Limb (tissue), 2 donors: Measurements from ENCODE around the gene IPCEF1.

ENCODE experiments used
- DNase-seq, 2 donors: peaks; one replicate each; pipeline ENCODE4 v3.0.0-alpha.2; 2016; ENCODE audit errors: extremely low spot score in 2 of 2

IPCEF1 gene, protein sequence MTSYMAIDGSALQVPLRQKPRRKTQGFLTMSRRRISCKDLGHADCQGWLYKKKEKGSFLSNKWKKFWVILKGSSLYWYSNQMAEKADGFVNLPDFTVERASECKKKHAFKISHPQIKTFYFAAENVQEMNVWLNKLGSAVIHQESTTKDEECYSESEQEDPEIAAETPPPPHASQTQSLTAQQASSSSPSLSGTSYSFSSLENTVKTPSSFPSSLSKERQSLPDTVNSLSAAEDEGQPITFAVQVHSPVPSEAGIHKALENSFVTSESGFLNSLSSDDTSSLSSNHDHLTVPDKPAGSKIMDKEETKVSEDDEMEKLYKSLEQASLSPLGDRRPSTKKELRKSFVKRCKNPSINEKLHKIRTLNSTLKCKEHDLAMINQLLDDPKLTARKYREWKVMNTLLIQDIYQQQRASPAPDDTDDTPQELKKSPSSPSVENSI

DNA sequence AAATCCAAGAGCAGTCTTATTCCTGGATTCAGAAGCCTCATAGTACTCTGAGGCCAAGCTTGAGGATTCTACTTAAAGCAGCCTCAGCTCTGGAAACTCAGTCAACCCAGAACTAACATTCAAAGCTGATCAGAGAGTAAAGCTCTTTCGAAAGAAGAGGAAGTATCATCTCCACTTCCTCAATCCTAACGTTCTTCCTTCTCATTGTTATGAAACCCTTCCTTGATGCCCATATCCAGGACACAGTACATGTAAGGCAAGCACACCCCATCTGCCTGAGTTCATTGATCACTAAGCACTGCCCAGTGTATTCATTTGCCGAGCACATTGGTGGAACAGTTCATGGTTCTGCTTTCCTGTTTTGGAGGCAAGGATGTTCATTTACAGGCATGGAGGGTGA is at the start of gene IPCEF1:
Gene IPCEF1, minus strand, starts transcription at position 114 of the 400 bp plus-strand sequence. CDS start 90,856 bp downstream, outside the sequence.
- DNase-seq, result no peak

DNA sequence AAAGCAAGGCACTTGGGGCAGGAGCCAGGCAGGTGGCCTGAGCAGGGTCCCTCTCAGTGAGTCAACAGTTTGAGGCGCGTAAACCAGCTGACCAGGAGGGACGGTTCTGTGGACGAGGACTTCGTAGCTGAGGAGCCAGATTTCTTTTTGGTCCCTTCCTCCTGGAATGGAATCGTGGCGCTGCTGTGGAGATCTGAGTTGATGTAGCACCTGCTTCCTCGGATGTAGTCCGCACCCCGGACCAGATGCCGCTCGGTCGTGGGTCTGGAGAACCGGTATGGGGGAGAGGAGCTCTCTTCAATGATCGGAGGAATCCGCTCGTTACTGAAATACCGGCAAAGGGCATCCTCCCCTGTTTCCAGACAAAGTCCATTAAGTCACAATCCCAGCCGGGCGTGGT is 49.7 kb upstream of the IPCEF1 start:
- DNase-seq, result no peak

DNA sequence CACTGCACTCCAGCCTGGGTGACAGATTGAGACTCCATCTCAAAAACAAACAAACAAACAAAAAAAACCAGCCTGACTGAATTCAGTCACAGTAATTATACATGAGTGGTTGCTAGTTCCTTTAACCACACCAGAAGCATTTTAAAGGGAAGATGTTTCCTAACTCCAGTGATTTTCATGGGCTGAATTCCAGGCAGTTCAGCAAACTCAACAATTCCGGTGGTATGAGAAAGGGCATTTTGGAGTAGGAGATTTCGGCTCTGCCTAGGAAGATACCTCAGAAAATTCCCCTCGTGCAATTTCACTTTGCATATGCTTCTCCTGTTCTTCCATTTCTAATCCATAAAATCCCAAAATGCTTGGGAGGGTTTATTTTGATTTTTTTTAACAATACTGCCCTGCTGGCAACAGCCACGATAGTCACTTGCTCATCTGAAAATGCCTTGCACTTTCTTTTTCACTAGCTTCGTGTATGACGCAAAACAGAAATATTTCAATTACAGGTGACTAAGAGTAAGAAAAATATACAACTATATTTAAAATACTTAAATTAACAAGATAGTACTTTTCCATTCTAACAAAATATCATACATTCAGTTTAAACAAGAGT is 48.3 kb upstream of the IPCEF1 start:
- DNase-seq, result no peak

DNA sequence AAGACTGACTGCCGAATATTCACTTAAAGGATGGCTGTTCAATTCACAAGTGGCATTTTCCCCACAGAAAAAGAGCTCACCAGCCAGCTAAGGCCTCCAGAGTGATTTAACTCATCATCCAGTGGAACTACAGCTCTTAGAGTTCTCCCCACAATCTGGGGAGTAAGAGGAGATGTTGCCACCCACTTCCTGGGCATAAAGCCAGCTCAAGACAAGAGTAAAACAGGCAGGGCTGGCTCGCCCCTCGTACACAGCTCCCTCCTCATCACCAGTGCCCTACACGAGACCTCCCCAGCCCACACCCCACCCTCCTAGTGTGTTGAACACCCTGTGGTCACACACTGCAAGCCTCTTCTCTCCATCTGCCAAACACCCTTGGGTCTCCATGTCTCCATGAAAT is 47.2 kb upstream of the IPCEF1 start:
- no peak for DNase-seq

DNA sequence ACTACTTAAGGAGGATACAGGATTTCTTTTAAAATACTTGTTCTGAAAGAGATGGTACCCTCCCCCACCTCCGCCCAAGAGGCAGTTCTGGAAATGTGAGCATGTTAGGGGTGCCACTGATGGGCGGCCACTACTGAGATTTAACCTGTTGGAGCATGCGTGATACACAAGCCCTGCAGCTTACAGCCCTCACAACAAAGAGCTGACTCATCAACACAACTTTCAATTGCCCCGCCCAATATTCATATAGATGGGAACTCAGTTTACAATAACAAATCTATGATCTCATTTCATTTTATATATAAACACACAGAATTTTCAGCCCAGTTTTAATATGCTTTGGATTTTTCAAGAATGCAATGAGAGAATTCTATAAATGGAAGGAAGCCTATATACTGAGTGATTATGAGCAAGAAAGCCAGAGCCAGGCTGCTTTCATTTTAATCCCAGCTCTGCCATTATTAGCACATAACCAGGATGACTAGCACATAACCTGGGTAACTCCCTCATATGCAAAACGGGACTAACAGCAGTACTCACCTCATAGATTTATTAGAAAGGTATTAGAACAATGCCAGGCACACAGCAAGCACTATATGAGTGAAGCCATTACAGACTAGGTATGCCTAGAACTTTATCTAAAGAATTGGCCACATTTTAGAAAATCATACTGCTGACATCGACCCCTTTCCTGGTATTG is 45.6 kb upstream of the IPCEF1 start:
- DNase-seq, result no peak

DNA sequence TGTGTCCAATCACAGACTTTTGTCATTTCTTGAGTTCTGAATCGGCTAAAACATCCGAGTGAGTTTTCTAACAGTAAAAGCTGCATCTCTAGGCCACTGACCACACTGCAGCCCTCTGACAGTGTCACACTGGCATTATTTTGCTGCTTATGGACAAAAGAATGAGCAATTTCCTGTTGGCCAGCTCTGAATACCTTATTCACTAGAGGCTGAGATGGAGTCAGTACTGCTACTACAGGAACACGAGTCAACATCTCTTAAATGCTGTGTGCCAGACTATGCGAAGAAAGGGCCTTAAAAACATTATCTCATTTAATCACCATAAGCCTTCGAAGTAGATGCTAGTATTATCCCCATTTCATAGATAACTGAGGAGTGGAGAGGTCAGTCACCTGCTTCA is 42.5 kb upstream of the IPCEF1 start:
- no peak for DNase-seq

DNA sequence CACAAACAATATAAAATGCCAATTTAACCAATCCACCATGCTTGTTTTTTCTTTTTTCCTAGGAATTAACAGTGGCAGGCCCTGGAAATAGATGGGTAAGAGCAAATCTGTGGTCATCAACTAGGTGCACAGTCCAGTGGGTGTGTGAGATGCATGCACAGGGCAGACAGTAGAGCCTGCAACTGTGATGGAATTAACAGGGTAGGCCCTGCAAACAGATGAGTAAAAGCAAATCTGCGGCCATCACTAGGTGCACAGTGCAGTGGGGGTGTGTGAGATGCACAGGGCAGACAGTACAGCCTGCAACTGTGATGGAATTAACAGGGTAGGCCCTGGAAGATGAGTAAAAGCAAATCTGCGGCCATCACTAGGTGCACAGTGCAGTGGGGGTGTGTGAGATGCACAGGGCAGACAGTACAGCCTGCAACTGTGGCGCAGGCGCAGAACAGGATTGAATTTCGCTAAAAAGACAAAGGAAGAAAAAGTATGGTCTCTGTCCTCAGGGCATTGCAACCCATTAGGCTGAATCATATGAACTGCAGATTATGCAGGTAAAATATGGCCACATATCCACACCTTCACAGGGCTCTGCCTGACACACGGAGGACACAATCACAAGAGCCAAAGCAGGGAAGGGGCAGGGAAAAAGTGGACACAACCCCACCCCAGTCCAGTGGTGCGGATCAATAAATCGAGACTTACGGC is 41.0 kb upstream of the IPCEF1 start:
- no peak for DNase-seq

DNA sequence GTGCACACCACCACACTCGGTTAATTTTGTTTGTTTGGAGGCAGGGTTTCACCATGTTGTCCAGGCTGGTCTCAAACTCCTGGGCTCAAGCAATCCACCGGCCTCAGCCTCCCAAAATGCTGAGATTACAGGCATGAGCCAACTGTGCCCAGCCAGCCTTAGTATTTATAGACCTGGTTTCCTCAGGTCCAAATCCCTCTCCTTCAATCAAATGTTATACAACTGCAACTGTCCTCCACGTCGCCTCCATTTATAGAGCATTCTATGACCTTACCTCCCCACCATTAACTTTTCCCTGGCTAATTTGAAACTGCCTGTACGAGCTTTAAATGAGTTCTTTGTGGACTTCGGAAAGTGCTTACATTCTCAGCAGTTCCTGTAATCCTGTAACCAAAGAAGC is 39.3 kb upstream of the IPCEF1 start:
- DNase-seq, result no peak

DNA sequence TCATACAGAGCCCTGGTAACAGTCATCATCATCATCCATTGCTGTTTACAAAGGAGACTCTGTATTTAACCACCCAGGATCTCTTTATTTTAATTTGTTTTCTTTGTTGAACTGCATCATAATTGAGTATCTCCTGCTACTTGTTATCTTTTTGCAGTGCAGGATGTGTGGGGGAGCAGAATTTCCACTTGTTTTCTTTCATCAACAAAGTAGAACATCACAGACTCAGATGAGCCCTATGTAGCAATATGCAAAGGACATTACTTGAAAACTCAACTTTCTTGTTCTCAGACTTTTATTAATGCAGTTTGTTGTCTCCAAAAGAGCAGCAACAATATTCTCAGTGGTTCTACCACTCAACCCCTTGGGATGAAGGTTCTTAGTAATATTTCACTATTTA is 38.7 kb upstream of the IPCEF1 start:
- DNase-seq, result no peak

DNA sequence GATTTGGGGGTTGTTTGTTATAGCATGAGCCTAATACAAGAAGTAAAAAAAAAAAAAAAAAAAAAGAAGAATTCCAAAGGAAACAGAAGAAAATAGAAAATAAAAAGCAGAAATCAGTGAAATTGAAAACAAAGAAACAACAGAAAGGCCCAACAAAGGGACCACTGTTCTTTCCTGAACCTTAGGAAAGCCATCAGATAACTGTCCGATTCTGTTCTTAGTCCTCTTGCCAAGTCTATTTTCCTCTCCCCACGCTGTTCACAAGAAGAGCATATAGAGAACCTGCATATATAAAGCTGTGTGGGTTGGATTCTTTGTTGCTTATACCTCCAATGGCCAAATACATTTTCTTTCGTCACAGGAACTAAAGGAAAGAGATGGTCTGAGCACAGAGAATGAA is 38.0 kb upstream of the IPCEF1 start:
- DNase-seq, result no peak

DNA sequence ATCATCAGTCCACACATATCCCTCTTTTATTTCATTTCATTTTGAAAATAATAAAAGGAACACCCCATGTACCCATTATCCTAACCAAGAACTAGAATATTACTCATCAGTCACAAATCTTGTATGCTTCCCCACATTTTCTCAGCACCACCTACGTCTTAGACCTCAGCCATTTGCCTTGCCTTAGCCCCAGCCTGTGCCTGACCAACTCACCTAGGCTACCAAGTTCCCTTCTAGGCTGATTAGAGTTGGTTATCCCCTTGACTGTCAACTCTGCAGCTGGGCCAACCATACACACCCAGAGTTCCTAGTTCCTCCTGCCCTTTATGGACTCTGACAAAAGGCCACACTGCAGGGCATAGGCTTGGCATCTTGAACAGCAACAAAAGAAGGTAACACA is 33.4 kb upstream of the IPCEF1 start:
- DNase-seq, result no peak

DNA sequence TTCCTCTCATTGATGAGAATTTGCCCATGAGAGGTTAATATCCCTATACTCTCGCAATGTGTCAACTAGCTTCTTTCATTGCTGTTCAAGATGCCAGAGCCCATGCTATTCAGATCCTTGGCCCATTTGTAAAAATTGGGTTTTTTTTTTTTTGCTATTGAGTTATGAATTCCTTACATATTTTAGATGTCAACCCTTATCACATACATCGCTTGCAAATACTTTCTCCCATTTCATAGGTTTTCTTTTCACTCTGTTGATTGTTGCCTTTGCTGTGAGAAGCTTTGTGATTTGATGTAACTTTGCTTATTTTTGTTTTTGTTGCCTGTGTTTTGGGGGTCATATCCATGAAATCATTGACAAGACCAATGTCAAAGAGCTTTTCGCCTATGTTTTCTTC is 32.2 kb upstream of the IPCEF1 start:
- DNase-seq, result no peak

DNA sequence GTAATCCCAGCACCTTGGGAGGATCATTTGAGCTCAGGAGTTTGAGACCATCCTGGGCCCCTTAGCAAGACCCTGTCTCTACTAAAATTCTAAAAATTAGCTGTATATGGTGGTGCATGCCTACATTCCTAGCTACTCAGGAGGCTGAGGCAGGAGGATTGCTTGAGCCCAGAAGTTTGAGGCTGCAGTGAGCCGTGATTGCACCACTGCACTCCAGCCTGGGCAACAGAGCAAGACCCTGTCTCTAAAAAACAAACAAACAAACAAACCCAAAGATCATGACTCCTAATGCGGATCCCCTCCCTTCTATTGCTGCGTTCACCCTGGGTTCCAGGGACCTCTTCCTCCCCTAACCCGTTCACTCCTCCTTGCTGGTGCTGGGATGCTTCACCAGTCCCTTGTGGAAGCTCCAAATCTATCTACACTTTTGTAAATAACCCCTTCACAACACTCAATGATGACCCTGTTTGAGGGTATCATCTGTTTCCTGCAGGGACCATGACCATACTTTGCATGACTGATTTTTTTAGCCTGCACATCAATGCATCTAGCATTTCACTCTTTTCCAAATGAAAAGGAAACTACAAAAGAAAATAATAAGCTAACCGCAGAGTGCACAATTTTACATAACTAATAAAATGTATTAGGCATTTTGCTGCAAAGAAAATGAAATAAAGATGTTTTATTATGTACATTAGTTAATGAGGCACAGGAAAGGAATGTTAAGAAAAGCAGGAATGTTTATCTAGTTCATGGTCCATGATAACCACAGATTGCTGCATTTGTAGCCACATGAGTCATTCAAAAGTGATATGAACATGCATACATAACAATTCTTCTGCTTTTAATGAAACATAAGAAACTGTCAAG is 30.5 kb upstream of the IPCEF1 start:
- DNase-seq, result no peak

DNA sequence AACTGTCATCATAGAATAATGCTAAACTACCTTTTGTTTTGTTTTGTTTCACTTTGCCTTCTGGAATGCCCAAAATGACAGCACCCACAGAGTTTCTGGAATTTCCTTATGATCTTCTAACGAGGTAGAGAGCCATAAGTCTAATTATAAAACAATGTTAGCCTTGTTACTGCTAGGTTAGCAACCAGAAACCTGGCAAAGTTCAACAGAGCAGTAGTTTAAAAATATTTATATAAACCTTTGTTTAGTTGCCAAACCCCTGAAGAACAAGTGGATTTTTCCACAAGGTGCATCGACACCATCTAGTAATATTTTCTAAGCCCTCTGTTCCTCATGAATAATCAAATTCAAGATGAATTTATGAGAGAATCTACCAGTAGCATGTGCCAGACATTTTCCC is 27.6 kb upstream of the IPCEF1 start:
- no peak for DNase-seq

DNA sequence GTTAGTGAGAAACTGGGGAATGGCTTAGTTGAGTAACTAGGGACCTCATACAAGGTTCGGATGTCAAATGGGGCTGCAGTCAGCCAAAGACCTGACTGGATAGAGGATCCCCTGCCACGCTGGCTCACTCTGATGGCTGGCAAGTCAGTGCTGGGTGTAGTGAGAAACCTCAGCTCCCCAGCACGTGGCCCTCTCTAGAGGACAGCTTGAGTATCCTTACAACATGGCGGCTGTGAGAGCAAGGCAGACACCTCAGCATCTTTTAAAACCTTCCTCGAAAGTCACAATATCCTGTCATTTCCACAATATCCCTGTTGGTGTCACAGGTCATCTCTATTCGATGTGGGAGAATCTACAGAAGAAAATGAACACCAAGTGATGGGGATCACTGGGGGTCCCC is 26.7 kb upstream of the IPCEF1 start:
- no peak for DNase-seq

DNA sequence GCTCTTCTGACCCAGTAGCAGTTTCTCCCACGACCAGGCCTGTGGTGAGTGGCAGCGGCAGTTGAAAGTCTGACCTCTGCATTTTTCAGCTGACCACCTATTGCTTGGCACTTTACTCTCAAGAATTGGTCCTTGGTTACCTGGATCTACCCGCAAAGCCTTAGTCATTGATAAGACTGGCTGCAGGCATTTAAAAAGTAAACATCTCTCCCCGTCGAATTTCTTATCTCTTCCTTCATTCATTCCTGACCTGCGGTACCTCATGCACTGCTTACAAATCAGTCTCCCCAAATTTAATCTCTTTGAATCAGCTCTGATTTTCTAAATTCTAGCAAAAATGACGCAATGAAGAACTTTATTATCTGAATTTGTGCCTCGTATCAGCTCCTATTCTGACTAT is 26.1 kb upstream of the IPCEF1 start:
- no peak for DNase-seq

DNA sequence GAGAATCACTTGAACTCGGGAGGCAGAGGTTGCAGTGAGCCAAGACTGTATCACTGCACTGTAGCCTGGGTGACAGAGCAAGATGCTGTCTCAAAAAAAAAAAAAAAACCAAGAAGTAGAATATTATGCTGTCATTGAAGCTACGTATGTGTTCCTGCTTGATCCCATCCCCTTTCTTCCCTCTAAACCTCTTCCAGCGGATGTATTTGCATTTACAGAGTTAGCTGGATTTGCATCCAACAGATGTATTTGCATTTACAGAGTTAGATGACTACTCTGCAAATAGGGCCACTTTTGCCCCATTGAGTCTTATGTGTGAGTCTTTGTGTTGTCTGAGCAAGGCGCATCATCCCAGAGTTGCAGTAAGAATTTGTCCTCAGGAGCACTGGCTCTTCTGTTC is 24.9 kb upstream of the IPCEF1 start:
- DNase-seq, result no peak

DNA sequence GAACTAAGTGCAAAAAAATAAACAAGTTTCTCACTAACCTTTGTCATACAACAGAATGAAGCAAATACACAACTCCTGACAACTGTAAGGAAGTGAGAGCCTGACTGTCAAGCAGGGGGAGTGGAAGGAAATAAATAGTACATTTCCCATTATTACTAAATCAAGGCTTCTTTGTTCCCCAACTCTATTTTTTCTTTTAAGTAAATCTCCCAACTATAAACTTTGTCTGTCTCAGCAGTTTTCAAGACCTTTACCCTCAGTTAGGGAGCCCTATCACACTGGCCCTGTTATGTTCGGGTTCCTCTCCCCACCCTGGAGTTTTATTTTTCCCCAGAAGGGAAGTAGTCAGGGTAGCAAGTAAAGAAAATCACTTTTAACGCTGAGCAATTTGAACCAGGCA is 24.1 kb upstream of the IPCEF1 start:
- DNase-seq, result no peak

DNA sequence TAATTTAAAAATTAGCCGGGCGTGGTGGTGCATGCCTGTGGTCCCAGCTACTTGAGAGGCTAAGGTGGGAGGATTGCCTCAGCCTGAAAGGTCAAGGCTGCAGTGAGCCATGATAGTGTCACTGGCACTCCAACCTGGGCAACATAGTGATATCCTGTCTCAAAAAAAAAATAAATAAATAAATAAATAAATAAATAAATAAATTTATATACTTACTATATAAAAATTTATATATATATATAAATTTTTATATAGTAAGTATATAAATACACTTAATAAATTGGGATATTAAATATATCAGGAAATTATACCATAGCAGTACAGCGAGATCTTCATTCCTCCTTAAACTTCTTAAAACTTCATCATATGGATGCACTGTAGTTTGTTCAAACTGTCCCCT is 23.0 kb upstream of the IPCEF1 start:
- no peak for DNase-seq

DNA sequence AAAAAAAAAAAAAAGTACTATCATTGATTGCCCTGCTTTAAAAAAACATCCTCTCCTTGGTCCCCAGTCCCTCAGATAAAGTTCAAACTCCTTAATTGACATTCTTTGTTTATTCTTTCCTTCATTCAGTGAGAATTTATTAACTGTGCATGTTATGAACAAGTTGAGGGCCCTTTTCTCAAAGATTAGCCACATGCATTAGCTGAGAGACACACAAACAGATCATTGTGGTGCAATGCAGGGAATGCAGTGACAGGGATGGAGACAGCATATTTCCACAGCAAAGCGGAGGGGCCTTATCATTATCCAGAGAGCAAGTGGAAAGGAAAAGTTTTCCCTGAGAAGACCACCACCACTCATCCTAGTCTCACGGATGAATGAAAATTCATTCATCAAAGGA is 21.9 kb upstream of the IPCEF1 start:
- DNase-seq, result no peak

DNA sequence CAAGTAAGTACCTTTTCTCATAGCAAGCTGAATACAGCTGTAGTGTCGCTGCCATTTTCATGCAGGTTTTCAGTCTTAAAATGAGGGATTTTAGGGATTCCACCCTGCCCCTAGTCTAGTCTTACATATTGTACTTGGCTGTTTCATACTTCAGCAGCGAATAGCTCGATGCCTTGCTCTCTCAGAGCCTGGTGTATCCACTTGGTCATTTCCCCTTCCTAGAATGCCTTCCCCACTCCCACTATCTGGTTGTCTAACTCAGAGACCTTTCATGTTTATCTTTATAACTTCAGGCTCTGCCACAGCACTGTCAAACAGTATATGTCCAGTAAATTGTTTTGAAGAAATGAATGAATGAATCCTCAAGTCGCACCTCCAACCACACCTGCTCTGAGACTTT is 21.1 kb upstream of the IPCEF1 start:
- DNase-seq, result no peak
